ENCODE data around the gene MIB1.

The MIB1 gene

DNA sequence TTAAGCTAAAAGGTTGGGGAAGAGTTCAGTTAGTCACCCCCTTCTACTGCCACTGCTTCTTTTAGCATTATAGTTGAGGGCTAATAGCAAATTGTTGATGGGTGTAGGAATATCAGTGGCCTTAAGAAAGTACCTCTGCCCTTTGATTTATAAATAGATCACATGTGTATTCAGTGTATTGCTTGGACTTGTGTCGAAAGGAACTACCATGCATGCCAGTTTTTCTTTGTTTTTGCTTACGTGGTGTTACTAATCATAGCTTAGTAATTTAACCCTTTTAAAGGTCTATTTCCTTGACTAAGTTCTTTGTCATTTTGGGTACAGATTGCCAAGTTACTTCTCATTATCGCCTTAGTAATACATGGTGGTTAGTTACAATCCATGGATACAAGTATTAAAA is 85.6 kb downstream of the MIB1 start:
- no peaks in the 10 kb centered on the region for H4K20me1 ChIP-seq (ENCODE audit: control insufficient read depth, insufficient read depth, low read depth, low read length)
- peak overlapping the region; percentile 53 for H3K4me3 ChIP-seq (ENCODE audit: low read length)

GRCh38 chr18:21826641-21827302 is 86.2 kb downstream of the MIB1 start:
- peak overlapping the region; percentile 73 for H3K4me2 ChIP-seq (ENCODE audit: low read length)
- peak overlapping the region; percentile 49 for H3K27ac ChIP-seq (ENCODE audit: low read depth, low read length)
- no peaks in the 10 kb centered on the region for H4K20me1 ChIP-seq (ENCODE audit: control insufficient read depth, insufficient read depth, low read depth, low read length)
- H3K79me2 ChIP-seq (ENCODE audit: control insufficient read depth, low read length), result no peaks in the 10 kb centered on the region
- peaks cover 29% of the 10 kb centered on the region for H3K4me1 ChIP-seq (ENCODE audit: control insufficient read depth, low read length)
- peaks cover 14% of the 10 kb centered on the region; the same call in 1 of the 2 replicates for H3K36me3 ChIP-seq (ENCODE audit: control insufficient read depth, low read length)
- no peaks in the 10 kb centered on the region for H3K27me3 ChIP-seq (ENCODE audit: control insufficient read depth, low read length)
- peaks cover 4% of the 10 kb centered on the region; the same call in 1 of the 2 replicates for H3F3A ChIP-seq (ENCODE audit: control insufficient read depth, insufficient read depth)
- H3K4me3 ChIP-seq (ENCODE audit: low read length), result peak overlapping the region; percentile 53
- H3K9me3 ChIP-seq (ENCODE audit: control insufficient read depth, insufficient read depth, low read length), result no peaks in the 10 kb centered on the region
- no peaks in the 10 kb centered on the region for H3K9me2 ChIP-seq (replicated peaks; ENCODE audit: control insufficient read depth, low read length)
- TF ChIP-seq EZH2phosphoT487 (IDR thresholded peaks at IDR 0.05; ENCODE audit: borderline replicate concordance, low read length), result no peak
- TF ChIP-seq, protein P1, sequence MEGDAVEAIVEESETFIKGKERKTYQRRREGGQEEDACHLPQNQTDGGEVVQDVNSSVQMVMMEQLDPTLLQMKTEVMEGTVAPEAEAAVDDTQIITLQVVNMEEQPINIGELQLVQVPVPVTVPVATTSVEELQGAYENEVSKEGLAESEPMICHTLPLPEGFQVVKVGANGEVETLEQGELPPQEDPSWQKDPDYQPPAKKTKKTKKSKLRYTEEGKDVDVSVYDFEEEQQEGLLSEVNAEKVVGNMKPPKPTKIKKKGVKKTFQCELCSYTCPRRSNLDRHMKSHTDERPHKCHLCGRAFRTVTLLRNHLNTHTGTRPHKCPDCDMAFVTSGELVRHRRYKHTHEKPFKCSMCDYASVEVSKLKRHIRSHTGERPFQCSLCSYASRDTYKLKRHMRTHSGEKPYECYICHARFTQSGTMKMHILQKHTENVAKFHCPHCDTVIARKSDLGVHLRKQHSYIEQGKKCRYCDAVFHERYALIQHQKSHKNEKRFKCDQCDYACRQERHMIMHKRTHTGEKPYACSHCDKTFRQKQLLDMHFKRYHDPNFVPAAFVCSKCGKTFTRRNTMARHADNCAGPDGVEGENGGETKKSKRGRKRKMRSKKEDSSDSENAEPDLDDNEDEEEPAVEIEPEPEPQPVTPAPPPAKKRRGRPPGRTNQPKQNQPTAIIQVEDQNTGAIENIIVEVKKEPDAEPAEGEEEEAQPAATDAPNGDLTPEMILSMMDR (IDR thresholded peaks at IDR 0.05; ENCODE audit: low read depth, low read length, poor library complexity, severe bottlenecking), result no peak

More for the DNA sequence above, 85.6 kb downstream of the MIB1 start:
- peaks cover 14% of the 10 kb centered on the region; the same call in 1 of the 2 replicates for H3K36me3 ChIP-seq (ENCODE audit: control insufficient read depth, low read length)
- H3K4me1 ChIP-seq (ENCODE audit: control insufficient read depth, low read length), result peaks cover 24% of the 10 kb centered on the region
- no peaks in the 10 kb centered on the region for H3K9me3 ChIP-seq (ENCODE audit: control insufficient read depth, insufficient read depth, low read length)
- no peaks in the 10 kb centered on the region for H3K27me3 ChIP-seq (ENCODE audit: control insufficient read depth, low read length)
- peak overlapping the region; percentile 49 for H3K27ac ChIP-seq (ENCODE audit: low read depth, low read length)
- peaks cover 4% of the 10 kb centered on the region; the same call in 1 of the 2 replicates for H3F3A ChIP-seq (ENCODE audit: control insufficient read depth, insufficient read depth)
- no peaks in the 10 kb centered on the region for H3K9me2 ChIP-seq (replicated peaks; ENCODE audit: control insufficient read depth, low read length)
- TF ChIP-seq, protein P1 (IDR thresholded peaks at IDR 0.05; ENCODE audit: low read depth, low read length, poor library complexity, severe bottlenecking), result no peak
- TF ChIP-seq EZH2phosphoT487 (IDR thresholded peaks at IDR 0.05; ENCODE audit: borderline replicate concordance, low read length), result no peak
- H3K79me2 ChIP-seq (ENCODE audit: control insufficient read depth, low read length), result no peaks in the 10 kb centered on the region
- H3K4me2 ChIP-seq (ENCODE audit: low read length), result peak overlapping the region; percentile 73

GRCh38 chr18:21830532-21830931 is 89.9 kb downstream of the MIB1 start:
- Histone ChIP-seq H3K4me1 (ENCODE audit: control insufficient read depth, low read length) (peaks cover 38% of the 10 kb centered on the region), H3K4me3 (ENCODE audit: low read length) (no peak overlapping the region), H3K4me2 (ENCODE audit: low read length) (no peak overlapping the region), H4K20me1 (ENCODE audit: control insufficient read depth, insufficient read depth, low read depth, low read length) (no peaks in the 10 kb centered on the region), H3K36me3 (ENCODE audit: control insufficient read depth, low read length) (peaks cover 6% of the 10 kb centered on the region; the same call in 1 of the 2 replicates), H3F3A (ENCODE audit: control insufficient read depth, insufficient read depth) (no peaks in the 10 kb centered on the region), H3K9me2 (replicated peaks; ENCODE audit: control insufficient read depth, low read length) (no peaks in the 10 kb centered on the region), H3K79me2 (ENCODE audit: control insufficient read depth, low read length) (no peaks in the 10 kb centered on the region), H3K27ac (ENCODE audit: low read depth, low read length) (no peak overlapping the region), H3K9me3 (ENCODE audit: control insufficient read depth, insufficient read depth, low read length) (no peaks in the 10 kb centered on the region), H3K27me3 (ENCODE audit: control insufficient read depth, low read length) (no peaks in the 10 kb centered on the region)
- TF ChIP-seq, protein P1 (IDR thresholded peaks at IDR 0.05; ENCODE audit: low read depth, low read length, poor library complexity, severe bottlenecking), result no peak
- TF ChIP-seq EZH2phosphoT487 (IDR thresholded peaks at IDR 0.05; ENCODE audit: borderline replicate concordance, low read length), result no peak
